Upper lobe of left lung (tissue), 4 donors: ENCODE results near the gene INHBE.

Source experiments
- EP300 ChIP-seq, 4 donors: sonication (generic); formaldehyde crosslinking; IDR thresholded peaks; one replicate each; pipeline ENCODE4 v1.5.1; 2017; ENCODE audit warnings: antibody characterized with exemption in 4 of 4, control low read depth in 2 of 4
- POLR2A ChIP-seq, 4 donors: fragments of 450-650 bp; IDR thresholded peaks; one replicate each; pipeline ENCODE4 v1.5.1; 2016 to 2017; ENCODE audit warnings: antibody characterized with exemption in 4 of 4, mild to moderate bottlenecking in 2 of 4
- POLR2AphosphoS5 ChIP-seq, 2 donors: sonication (generic); formaldehyde crosslinking; IDR thresholded peaks; one replicate each; pipeline ENCODE4 v1.5.1; 2017; ENCODE audit warnings: antibody characterized with exemption in 2 of 2
- TF ChIP-seq, protein P1 (sequence below), 6 experiments: fragments of 450-650 bp in 4 of 6; fragments of 200-600 bp in 2 of 6; sonication (generic) in 2 of 6; IDR thresholded peaks; one replicate each; pipeline ENCODE4 v1.5.1; 2016 to 2019; ENCODE audit warnings: antibody characterized with exemption in 6 of 6

DNA sequence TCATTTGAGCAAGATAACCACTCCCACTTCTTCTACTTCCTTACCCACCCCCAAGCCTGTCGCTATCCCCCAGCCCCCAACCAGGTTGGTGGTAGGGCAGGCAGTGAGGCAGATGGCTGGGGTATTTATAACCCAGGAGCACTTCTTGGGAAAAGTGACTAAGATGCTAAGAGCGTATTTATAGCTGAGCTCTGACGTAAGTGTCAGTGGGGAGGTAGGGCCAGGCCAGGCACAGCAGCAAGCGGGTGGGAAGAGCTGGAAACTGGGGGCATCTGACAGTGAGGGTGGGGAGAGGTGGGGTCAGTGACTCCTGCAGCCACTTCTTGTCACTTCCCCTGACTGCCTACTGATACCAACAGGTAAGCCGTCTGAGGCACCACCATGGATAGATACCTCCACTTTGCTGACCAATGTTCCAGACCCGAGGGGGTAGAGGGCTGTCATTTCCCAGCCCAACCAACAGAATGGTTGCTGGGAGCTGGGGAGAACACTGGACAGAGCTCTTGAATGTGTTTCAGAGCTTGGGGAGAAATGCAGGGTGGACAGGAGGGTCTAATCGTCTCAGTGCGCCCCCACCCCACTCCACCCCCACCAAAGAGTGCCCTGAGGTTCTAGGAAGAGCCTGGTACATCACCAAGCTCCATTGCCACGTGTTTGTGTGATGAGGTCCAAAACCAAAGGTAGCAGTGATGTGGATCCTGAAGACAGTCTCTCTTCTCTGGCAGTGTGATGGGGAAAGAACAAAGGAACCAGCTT lies 2.7 kb upstream of the INHBE start:
- no peak for TF ChIP-seq EP300 (IDR thresholded peaks at IDR 0.05)
- TF ChIP-seq, protein P1, sequence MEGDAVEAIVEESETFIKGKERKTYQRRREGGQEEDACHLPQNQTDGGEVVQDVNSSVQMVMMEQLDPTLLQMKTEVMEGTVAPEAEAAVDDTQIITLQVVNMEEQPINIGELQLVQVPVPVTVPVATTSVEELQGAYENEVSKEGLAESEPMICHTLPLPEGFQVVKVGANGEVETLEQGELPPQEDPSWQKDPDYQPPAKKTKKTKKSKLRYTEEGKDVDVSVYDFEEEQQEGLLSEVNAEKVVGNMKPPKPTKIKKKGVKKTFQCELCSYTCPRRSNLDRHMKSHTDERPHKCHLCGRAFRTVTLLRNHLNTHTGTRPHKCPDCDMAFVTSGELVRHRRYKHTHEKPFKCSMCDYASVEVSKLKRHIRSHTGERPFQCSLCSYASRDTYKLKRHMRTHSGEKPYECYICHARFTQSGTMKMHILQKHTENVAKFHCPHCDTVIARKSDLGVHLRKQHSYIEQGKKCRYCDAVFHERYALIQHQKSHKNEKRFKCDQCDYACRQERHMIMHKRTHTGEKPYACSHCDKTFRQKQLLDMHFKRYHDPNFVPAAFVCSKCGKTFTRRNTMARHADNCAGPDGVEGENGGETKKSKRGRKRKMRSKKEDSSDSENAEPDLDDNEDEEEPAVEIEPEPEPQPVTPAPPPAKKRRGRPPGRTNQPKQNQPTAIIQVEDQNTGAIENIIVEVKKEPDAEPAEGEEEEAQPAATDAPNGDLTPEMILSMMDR (IDR thresholded peaks at IDR 0.05): no peak
- TF ChIP-seq POLR2AphosphoS5 (IDR thresholded peaks at IDR 0.05): no peak
- no peak for TF ChIP-seq POLR2A (IDR thresholded peaks at IDR 0.05)
